NCI-H1092 treated with DMSO at 0.1 percent for 48 hours (cell line): ENCODE results near the gene PRR15.
A peak's percentile ranks its signal among the peaks of the same experiment; 100 is the strongest.

Experiments used
- DNase-seq: peaks from one replicate; lab custom pipeline; 2025; lab: John Stamatoyannopoulos, UW

PRR15 gene

GRCh38 chr7:29569648-29570047 lies 6.0 kb downstream of the PRR15 start:
- DNase-seq, result no peak

DNA sequence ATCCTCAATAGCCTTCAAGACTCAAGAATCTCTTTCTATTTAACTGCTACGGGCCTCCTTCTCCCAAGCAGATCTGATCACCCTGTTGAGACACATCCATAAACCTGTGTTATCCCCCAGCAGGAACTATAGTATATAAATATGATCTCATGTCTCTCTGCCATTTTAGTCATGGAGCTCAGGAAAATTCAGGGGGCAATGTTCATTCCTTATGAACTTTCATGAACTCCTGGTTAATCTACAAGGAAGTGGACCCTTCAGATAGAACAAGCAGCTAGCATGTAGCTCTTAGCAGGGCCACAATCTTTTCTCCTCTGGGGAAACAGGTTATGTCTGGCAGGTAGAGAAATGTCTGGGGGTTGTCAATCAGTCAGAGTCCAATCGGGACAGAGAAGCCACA lies 8.9 kb downstream of the PRR15 start:
- no peak for DNase-seq

DNA sequence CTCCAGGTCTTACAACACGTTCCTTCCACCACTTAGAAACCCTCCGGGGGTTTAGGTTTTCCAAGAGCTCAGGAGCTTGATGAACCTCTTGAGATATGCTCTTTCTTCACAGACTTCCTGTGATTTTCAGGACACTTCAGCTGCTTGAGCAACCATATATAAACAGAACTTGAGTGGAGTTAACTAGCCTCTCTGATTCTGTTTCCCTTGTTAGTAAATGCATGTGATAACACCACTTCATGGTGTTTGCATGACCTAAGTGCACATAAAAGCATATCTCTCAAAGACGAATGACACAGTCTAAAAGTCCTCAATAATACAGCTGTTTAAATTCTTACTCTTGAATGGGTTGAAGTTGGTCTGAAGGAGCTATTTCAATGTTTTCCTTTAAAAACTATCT lies 9.9 kb downstream of the PRR15 start:
- no peak for DNase-seq

- no peak for DNase-seq
Measured at GRCh38 chr7:29574659-29575058, 11.0 kb downstream of the PRR15 start.

- no peak for DNase-seq
Measured at GRCh38 chr7:29587195-29587808, 23.7 kb downstream of the PRR15 start.

GRCh38 chr7:29588212-29588611 lies 24.6 kb downstream of the PRR15 start:
- no peak for DNase-seq

- peak; percentile 20 for DNase-seq
Measured at GRCh38 chr7:29588900-29589696, 25.5 kb downstream of the PRR15 start.

DNA sequence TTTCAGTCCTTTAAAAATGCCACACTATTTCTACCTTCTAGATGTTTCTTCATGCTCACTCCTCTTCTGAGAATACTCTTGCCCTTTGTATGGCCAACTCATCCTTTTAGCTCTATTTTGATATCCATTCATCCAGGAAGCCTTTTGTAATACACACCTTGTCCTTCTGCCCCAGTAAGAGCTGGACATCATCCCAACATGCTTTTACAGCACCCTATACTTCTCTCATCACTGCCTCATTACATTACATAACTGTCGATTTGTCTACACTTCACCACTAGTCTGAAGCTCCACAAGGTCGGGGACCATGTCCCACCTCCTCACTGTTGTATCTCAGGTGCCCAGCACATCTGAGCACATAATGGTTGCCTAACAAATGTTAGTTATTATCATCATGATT lies 29.2 kb downstream of the PRR15 start:
- DNase-seq, result no peak

DNA sequence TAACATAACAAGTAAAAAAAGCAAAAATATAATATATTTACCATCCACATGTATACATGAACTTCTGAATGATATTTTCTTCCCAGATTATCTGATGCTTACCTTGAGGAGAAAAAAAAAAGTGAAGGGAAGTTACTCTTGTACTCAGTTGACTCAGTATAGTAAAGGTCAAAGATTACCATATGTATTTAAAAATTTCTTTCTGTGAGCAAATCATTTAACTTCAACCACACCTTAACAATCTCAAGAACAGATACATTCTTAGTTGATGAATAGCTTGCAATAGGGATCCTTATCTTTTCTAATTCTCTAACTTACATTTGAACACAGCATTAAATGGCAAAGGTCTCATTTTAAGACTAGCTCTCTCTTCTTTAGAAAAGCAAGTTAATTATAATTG lies 29.8 kb downstream of the PRR15 start:
- DNase-seq, result no peak

GRCh38 chr7:29596593-29597178 lies 33.1 kb downstream of the PRR15 start:
- no peak for DNase-seq

GRCh38 chr7:29597266-29597665 lies 33.6 kb downstream of the PRR15 start:
- no peak for DNase-seq

DNA sequence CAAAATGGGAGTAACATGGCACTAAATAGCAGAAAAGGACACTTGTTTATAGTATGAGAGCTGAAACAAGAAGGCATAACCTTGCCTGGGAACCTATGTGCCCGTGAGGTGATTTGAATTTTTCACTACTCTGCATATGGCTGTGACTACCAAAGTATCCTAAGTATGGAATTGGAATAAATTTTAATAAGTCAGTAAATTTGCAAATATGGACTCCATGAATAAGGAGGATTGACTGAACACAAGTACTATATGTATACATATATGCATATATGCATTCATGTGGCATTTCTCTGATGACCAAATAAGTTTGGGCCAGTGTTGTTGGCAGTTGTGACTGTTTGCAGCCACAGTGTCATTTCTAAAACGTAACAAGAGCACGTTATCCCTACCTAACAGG lies 34.5 kb downstream of the PRR15 start:
- DNase-seq, result no peak

DNA sequence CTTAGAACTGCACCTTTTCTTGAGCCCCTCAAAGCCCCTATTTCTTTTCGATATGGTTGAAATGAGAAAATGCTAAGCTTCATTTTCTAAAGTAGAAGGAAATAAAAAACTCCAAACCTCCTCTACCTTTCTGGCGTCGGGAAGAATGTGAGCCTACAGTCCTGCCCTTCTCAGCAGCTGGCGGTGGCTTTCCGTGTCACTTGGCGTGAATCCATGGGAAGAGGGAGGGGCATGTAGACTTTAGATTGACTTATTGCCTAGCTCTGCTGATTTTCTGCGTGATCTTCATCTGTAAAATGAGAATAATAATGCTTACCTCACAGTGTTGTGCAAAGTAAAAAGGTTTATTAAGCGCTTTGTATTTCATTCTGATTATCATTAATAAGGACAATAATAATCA lies 35.0 kb downstream of the PRR15 start:
- DNase-seq, result peak; percentile 14

- DNase-seq, result no peak
Measured at GRCh38 chr7:29599026-29599425, 35.4 kb downstream of the PRR15 start.

DNA sequence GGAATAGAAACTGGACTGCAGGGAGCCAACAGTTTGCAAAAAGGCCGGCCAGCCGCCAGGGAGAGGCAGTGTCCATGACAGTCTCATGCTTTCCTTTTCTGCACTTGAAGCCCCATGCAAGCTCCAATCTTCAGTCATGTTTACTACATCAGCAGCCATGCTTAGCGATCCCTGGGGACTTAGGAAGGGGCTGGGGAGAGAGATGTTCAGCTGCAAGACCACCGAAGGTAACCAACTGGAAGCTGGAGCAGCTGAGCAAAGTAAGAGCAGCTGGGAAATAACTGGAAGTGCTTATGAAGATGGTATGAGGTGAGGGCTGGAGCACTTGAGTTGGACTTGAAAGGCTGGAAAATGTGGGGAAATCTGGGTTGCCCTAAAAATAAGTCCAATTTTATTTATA lies 37.0 kb downstream of the PRR15 start:
- DNase-seq, result no peak

- DNase-seq, result no peak
Measured at GRCh38 chr7:29604052-29604451, 40.4 kb downstream of the PRR15 start.

DNA sequence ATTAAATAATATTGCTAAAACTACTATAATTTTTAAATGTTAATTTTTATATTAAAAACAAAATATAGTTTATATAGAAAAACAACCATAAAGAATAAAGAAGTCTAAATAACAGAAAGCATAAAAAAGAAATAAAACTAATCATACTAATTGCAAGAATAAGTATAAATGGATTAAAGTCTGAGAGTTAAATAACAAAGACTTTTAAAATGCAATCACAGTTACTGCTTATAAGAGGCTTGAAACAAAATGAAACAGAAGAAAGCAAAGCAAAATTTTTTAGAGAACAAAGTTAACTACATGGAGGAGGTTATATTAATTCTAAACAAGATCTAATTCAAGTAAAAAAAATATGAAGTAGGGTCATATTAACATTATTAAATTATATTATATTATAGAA lies 41.1 kb downstream of the PRR15 start:
- DNase-seq, result no peak

GRCh38 chr7:29605671-29606070 lies 42.0 kb downstream of the PRR15 start:
- no peak for DNase-seq

DNA sequence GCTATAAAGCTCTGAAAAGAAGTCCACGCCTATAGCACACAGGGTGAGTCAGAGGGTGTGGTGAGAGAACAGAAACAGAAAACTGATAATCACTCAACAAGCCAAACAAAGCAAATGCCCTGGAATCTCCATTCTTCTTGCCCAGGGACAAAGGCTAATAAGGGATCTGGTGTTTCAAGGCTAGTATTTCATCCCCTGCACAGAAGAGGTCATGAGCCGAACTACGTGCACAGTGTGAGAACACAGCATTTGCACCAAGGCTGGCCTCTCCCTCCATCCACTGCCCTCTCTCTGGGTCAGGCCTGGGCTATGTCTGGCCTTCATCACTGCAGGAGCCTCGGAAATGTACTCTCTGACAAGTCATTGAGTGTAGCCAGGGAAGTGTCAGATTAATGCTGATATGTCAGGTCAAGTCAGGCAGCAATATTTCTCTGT lies 42.7 kb downstream of the PRR15 start:
- no peak for DNase-seq

DNA sequence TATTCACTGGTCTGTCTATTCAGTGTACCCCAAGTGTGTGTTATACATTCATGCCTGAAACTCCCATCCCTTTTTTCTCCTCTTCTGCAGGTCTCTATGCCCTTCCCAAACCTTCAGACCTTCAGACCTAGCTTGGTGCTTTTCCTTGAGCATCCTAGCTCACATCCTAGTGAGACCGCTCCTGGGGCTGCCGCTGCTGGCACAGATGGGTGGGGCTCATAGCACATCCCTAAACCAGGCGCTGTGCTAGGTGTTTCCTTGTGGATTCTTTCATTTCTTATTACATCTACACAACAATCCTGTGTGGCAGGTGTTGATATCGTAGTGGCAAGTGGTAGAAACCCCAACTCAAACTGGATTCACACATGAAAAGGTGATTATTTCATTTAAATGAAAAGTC lies 43.2 kb downstream of the PRR15 start:
- no peak for DNase-seq

DNA sequence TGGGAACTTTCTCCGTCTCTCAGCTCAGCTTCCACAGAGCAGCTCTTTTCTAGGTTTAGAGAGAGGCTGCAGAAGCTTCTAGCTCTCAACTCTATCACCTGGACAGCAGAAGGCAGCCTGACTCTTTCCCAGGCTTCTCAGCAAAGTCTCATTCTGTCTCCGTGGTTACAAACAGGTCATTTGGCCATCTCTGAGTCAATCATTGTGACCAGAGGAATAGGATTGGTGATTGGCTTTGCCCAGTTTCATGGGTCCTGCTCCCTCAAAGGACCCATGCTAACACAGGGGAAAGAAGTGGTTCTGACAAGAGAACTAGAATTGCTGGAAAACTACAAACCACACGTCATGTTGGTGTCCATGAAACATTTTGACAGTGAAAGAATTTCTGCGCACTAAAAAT lies 43.6 kb downstream of the PRR15 start:
- no peak for DNase-seq

- DNase-seq, result no peak
Measured at GRCh38 chr7:29607889-29608288, 44.3 kb downstream of the PRR15 start.
